ENCODE results near the gene NTM. TPM values are rescaled to one million over a fixed set of nuclear protein-coding genes. Genes with fewer than 3 reads are reported as not detected.

NTM gene
- total RNA-seq, 4 donors from 2014 or later: 0.40 to 3.1 (median 2.1) TPM; not detected in 1

GRCh38 chr11:132084433-132084832 is 714.0 kb downstream of the NTM start:
- H3K36me3 ChIP-seq: no peaks in the 10 kb centered on the region
- no peak for DNase-seq
- no peak overlapping the region for H3K4me3 ChIP-seq
- intact Hi-C loops (cut with DNase I; ENCODE audit: low total_unique reads) (no loop called here), in situ Hi-C loops (cut with MboI; ENCODE audit: low pct_ligation_motif_present in 1 of 4, low pct_unique_long_range_greater_than_20kb in 1 of 4, low sequenced_read_pairs in 3 of 4) (no loop called here)
- H3K4me1 ChIP-seq: no peaks in the 10 kb centered on the region
- peaks cover 3 to 15% of the 10 kb centered on the region in 2 donors for H3K9me3 ChIP-seq
- no peak overlapping the region for H3K27ac ChIP-seq
- no peak for TF ChIP-seq CTCF (IDR thresholded peaks at IDR 0.05)
- TF ChIP-seq EP300 (IDR thresholded peaks at IDR 0.05; ENCODE audit: low read depth): no peak
- TF ChIP-seq POLR2A (IDR thresholded peaks at IDR 0.05): no peak
- no peak for TF ChIP-seq POLR2AphosphoS5 (IDR thresholded peaks at IDR 0.05)
- H3K27me3 ChIP-seq: no peaks in the 10 kb centered on the region

GRCh38 chr11:132087148-132087547 is 716.7 kb downstream of the NTM start:
- Histone ChIP-seq H3K27me3 (no peaks in the 10 kb centered on the region), H3K9me3 (peaks cover 3 to 15% of the 10 kb centered on the region in 2 donors), H3K4me1 (no peaks in the 10 kb centered on the region), H3K36me3 (no peaks in the 10 kb centered on the region), H3K4me3 (no peak overlapping the region), H3K27ac (no peak overlapping the region)
- WGBS, 2 donors (ENCODE audit: low coverage in 1 of 2): 60% methylated on average over 1 of the region's 1 CpG; no CpG with 5 or more reads in 1 of the 2 donors
- TF ChIP-seq EP300 (IDR thresholded peaks at IDR 0.05; ENCODE audit: low read depth) (no peak), CTCF (IDR thresholded peaks at IDR 0.05) (no peak), POLR2A (IDR thresholded peaks at IDR 0.05) (no peak), POLR2AphosphoS5 (IDR thresholded peaks at IDR 0.05) (no peak)
- intact Hi-C loops (cut with DNase I; ENCODE audit: low total_unique reads): no loop called here
- in situ Hi-C loops (cut with MboI; ENCODE audit: low pct_ligation_motif_present in 1 of 4, low pct_unique_long_range_greater_than_20kb in 1 of 4, low sequenced_read_pairs in 3 of 4): no loop called here
- DNase-seq: no peak

GRCh38 chr11:132088551-132088950 is 718.1 kb downstream of the NTM start:
- Histone ChIP-seq H3K27ac (no peak overlapping the region), H3K4me3 (no peak overlapping the region), H3K4me1 (no peaks in the 10 kb centered on the region), H3K36me3 (no peaks in the 10 kb centered on the region), H3K27me3 (no peaks in the 10 kb centered on the region), H3K9me3 (peaks cover 3 to 13% of the 10 kb centered on the region in 2 donors)
- DNase-seq: no peak
- no peak for TF ChIP-seq EP300 (IDR thresholded peaks at IDR 0.05; ENCODE audit: low read depth)
- no peak for TF ChIP-seq POLR2AphosphoS5 (IDR thresholded peaks at IDR 0.05)
- TF ChIP-seq CTCF (IDR thresholded peaks at IDR 0.05): no peak
- no peak for TF ChIP-seq POLR2A (IDR thresholded peaks at IDR 0.05)
- in situ Hi-C loops (cut with MboI; ENCODE audit: low pct_ligation_motif_present in 1 of 4, low pct_unique_long_range_greater_than_20kb in 1 of 4, low sequenced_read_pairs in 3 of 4) (no loop called here), intact Hi-C loops (cut with DNase I; ENCODE audit: low total_unique reads) (no loop called here)
- WGBS, 2 donors (ENCODE audit: low coverage in 1 of 2): 84% methylated on average over 3 of the region's 3 CpGs; no CpG with 5 or more reads in 1 of the 2 donors

- Histone ChIP-seq H3K36me3 (no peaks in the 10 kb centered on the region), H3K9me3 (no peaks in the 10 kb centered on the region), H3K4me1 (no peaks in the 10 kb centered on the region), H3K27ac (no peak overlapping the region), H3K4me3 (no peak overlapping the region), H3K27me3 (no peaks in the 10 kb centered on the region)
- TF ChIP-seq POLR2AphosphoS5 (IDR thresholded peaks at IDR 0.05): no peak
- no peak for TF ChIP-seq CTCF (IDR thresholded peaks at IDR 0.05)
- no peak for TF ChIP-seq POLR2A (IDR thresholded peaks at IDR 0.05)
- TF ChIP-seq EP300 (IDR thresholded peaks at IDR 0.05; ENCODE audit: low read depth): no peak
- in situ Hi-C loops (cut with MboI; ENCODE audit: low pct_ligation_motif_present in 1 of 4, low pct_unique_long_range_greater_than_20kb in 1 of 4, low sequenced_read_pairs in 3 of 4): no loop called here
- intact Hi-C loops (cut with DNase I; ENCODE audit: low total_unique reads): no loop called here
- no peak for DNase-seq
- WGBS, 2 donors (ENCODE audit: low coverage in 1 of 2): 75 to 78% methylated on average over 6 to 7 of the region's 7 CpGs
Measured at GRCh38 chr11:132093536-132094259, 723.3 kb downstream of the NTM start.

Measured in transverse colon (tissue), 4 donors.